K562 (cell line): Measurements from ENCODE around the gene MANEA.

ENCODE experiments used
- CHD2 ChIP-seq: IDR thresholded peaks from 2 replicates; pipeline ENCODE4 v1.6.1; 2011; ENCODE audit warnings: low read depth, low read length
- CTCF ChIP-seq, 3 experiments: IDR thresholded peaks in 2 of 3; conservative IDR thresholded peaks in 1 of 3; 2 replicates each; pipeline ENCODE4 v1.5.1; 2011 to 2012; ENCODE audit warnings: low read length in 3 of 3, mild to moderate bottlenecking in 3 of 3, control low read depth in 2 of 3, improper control_type of control experiment in 1 of 3, inconsistent platforms in 1 of 3, low read depth in 1 of 3, mixed read lengths in 1 of 3, moderate library complexity in 1 of 3; ENCODE audit not compliant: insufficient read depth in 2 of 3
- ETV5 ChIP-seq: sonication (generic); formaldehyde crosslinking; IDR thresholded peaks from 2 replicates; pipeline ENCODE4 v1.4.0; 2020; ENCODE audit warnings: low read depth, mild to moderate bottlenecking, missing genetic modification reagents
- NBN ChIP-seq: fragments of 450-650 bp; IDR thresholded peaks from 2 replicates; pipeline ENCODE4 v1.6.1; 2016; ENCODE audit warnings: low read depth, mild to moderate bottlenecking
- PCBP2 ChIP-seq: fragments of 200-400 bp; formaldehyde crosslinking; IDR thresholded peaks from 2 replicates; pipeline ENCODE4 v1.6.1; 2018; ENCODE audit warnings: low read length, low read depth, mild to moderate bottlenecking, moderate library complexity; ENCODE audit not compliant: poor library complexity, severe bottlenecking
- POLR2A ChIP-seq: fragments of 450-650 bp; conservative IDR thresholded peaks from 2 replicates; pipeline ENCODE4 v1.6.1; 2016
- RFX5 ChIP-seq: IDR thresholded peaks from 2 replicates; pipeline ENCODE4 v1.6.1; 2011; ENCODE audit warnings: low read depth, mild to moderate bottlenecking, improper control_type of control experiment, low read length
- ZNF707 ChIP-seq: fragments of 250-450 bp; sonication (Bioruptor Pico); conservative IDR thresholded peaks from 2 replicates; pipeline ENCODE4 v1.8.0; 2022; ENCODE audit warnings: inconsistent platforms, mild to moderate bottlenecking, moderate library complexity
- TF ChIP-seq, protein P1 (sequence below): fragments of 250-450 bp; sonication (Bioruptor Pico); IDR thresholded peaks from 2 replicates; pipeline ENCODE4 v1.8.0; 2021; ENCODE audit warnings: mild to moderate bottlenecking, moderate library complexity
- TF ChIP-seq, protein P2 (sequence below): sonication (generic); formaldehyde crosslinking; IDR thresholded peaks from 2 replicates; pipeline ENCODE4 v1.9.0; 2022; ENCODE audit warnings: mild to moderate bottlenecking, missing genetic modification reagents
- TF ChIP-seq, protein P3 (sequence below): fragments of 450-650 bp; IDR thresholded peaks from 2 replicates; pipeline ENCODE4 v1.6.1; 2016; ENCODE audit warnings: mild to moderate bottlenecking, moderate library complexity

DNA sequence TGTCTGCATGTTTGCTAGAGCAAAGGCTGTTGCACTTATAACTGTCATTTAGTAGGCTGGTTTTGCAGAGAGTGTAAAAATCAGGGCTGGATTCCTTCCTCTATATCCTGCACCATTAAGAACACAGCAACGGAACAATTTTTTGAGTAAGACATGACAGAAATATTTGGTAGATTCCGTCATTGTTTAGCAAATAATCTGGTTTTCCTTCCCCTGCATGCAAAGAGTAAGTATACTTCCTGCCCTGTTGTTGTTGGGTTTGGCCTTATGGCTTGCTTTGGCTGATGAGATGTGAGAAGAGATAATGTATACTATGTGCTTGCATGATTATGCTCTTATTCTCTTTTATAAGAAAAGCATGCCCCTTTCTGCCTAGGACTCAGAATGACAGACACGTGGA is 23.8 kb downstream of the MANEA start:
- TF ChIP-seq, protein P1, sequence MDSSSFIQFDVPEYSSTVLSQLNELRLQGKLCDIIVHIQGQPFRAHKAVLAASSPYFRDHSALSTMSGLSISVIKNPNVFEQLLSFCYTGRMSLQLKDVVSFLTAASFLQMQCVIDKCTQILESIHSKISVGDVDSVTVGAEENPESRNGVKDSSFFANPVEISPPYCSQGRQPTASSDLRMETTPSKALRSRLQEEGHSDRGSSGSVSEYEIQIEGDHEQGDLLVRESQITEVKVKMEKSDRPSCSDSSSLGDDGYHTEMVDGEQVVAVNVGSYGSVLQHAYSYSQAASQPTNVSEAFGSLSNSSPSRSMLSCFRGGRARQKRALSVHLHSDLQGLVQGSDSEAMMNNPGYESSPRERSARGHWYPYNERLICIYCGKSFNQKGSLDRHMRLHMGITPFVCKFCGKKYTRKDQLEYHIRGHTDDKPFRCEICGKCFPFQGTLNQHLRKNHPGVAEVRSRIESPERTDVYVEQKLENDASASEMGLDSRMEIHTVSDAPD (CRISPR knock-in tag) = no peak
- TF ChIP-seq CHD2 (no peak), NBN (no peak), POLR2A (no peak), ETV5 (CRISPR knock-in tag) (no peak), CTCF (IDR thresholded peaks at IDR 0.05 in 2 of 3, conservative IDR thresholded peaks at IDR 0.05 in 1 of 3; ENCODE audit: insufficient read depth in 2 of 3, low read depth in 1 of 3, low read length in 3 of 3) (no peak), RFX5 (no peak), ZNF707 (CRISPR knock-in tag) (no peak), PCBP2 (no peak)
- TF ChIP-seq, protein P2, sequence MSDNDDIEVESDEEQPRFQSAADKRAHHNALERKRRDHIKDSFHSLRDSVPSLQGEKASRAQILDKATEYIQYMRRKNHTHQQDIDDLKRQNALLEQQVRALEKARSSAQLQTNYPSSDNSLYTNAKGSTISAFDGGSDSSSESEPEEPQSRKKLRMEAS = no peak
- TF ChIP-seq, protein P3, sequence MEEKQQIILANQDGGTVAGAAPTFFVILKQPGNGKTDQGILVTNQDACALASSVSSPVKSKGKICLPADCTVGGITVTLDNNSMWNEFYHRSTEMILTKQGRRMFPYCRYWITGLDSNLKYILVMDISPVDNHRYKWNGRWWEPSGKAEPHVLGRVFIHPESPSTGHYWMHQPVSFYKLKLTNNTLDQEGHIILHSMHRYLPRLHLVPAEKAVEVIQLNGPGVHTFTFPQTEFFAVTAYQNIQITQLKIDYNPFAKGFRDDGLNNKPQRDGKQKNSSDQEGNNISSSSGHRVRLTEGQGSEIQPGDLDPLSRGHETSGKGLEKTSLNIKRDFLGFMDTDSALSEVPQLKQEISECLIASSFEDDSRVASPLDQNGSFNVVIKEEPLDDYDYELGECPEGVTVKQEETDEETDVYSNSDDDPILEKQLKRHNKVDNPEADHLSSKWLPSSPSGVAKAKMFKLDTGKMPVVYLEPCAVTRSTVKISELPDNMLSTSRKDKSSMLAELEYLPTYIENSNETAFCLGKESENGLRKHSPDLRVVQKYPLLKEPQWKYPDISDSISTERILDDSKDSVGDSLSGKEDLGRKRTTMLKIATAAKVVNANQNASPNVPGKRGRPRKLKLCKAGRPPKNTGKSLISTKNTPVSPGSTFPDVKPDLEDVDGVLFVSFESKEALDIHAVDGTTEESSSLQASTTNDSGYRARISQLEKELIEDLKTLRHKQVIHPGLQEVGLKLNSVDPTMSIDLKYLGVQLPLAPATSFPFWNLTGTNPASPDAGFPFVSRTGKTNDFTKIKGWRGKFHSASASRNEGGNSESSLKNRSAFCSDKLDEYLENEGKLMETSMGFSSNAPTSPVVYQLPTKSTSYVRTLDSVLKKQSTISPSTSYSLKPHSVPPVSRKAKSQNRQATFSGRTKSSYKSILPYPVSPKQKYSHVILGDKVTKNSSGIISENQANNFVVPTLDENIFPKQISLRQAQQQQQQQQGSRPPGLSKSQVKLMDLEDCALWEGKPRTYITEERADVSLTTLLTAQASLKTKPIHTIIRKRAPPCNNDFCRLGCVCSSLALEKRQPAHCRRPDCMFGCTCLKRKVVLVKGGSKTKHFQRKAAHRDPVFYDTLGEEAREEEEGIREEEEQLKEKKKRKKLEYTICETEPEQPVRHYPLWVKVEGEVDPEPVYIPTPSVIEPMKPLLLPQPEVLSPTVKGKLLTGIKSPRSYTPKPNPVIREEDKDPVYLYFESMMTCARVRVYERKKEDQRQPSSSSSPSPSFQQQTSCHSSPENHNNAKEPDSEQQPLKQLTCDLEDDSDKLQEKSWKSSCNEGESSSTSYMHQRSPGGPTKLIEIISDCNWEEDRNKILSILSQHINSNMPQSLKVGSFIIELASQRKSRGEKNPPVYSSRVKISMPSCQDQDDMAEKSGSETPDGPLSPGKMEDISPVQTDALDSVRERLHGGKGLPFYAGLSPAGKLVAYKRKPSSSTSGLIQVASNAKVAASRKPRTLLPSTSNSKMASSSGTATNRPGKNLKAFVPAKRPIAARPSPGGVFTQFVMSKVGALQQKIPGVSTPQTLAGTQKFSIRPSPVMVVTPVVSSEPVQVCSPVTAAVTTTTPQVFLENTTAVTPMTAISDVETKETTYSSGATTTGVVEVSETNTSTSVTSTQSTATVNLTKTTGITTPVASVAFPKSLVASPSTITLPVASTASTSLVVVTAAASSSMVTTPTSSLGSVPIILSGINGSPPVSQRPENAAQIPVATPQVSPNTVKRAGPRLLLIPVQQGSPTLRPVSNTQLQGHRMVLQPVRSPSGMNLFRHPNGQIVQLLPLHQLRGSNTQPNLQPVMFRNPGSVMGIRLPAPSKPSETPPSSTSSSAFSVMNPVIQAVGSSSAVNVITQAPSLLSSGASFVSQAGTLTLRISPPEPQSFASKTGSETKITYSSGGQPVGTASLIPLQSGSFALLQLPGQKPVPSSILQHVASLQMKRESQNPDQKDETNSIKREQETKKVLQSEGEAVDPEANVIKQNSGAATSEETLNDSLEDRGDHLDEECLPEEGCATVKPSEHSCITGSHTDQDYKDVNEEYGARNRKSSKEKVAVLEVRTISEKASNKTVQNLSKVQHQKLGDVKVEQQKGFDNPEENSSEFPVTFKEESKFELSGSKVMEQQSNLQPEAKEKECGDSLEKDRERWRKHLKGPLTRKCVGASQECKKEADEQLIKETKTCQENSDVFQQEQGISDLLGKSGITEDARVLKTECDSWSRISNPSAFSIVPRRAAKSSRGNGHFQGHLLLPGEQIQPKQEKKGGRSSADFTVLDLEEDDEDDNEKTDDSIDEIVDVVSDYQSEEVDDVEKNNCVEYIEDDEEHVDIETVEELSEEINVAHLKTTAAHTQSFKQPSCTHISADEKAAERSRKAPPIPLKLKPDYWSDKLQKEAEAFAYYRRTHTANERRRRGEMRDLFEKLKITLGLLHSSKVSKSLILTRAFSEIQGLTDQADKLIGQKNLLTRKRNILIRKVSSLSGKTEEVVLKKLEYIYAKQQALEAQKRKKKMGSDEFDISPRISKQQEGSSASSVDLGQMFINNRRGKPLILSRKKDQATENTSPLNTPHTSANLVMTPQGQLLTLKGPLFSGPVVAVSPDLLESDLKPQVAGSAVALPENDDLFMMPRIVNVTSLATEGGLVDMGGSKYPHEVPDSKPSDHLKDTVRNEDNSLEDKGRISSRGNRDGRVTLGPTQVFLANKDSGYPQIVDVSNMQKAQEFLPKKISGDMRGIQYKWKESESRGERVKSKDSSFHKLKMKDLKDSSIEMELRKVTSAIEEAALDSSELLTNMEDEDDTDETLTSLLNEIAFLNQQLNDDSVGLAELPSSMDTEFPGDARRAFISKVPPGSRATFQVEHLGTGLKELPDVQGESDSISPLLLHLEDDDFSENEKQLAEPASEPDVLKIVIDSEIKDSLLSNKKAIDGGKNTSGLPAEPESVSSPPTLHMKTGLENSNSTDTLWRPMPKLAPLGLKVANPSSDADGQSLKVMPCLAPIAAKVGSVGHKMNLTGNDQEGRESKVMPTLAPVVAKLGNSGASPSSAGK = no peak
